Omental fat pad (tissue), 4 donors: ENCODE measurements around the gene ITGA6. TPM values are rescaled to one million over a fixed set of nuclear protein-coding genes. Genes with fewer than 3 reads are reported as not detected.

Experiments
- ATAC-seq: fragments of 150-250 bp; one replicate; pipeline ENCODE4 v1.9.1; 2016; ENCODE audit warnings: mild to moderate bottlenecking, moderate library complexity; ENCODE audit not compliant: low FRiP score
- DNase-seq: peaks from one replicate; pipeline ENCODE4 v3.0.0-alpha.2; 2019; ENCODE audit warnings: low spot score
- total RNA-seq, 4 donors: library from RNA; depleted of rRNA; stranded (reverse); fragments of >200 nt; gene quantifications; one replicate each; pipeline ENCODE4 v1.1.0, GENCODE V29; 2016
- TF ChIP-seq, protein P1 (sequence below), 3 donors: fragments of 450-650 bp; IDR thresholded peaks; one replicate each; pipeline ENCODE4 v1.5.1; 2016 to 2017; ENCODE audit warnings: antibody characterized with exemption in 3 of 3, mild to moderate bottlenecking in 3 of 3, moderate library complexity in 2 of 3

The ITGA6 gene
- total RNA-seq, 4 donors from 2014 or later = 42.3 to 254 (median 93.9) TPM

GRCh38 chr2:172404824-172405223 lies 22.6 kb upstream of the ITGA6 start:
- no peak for DNase-seq
- ATAC-seq = peak; percentile 86

DNA sequence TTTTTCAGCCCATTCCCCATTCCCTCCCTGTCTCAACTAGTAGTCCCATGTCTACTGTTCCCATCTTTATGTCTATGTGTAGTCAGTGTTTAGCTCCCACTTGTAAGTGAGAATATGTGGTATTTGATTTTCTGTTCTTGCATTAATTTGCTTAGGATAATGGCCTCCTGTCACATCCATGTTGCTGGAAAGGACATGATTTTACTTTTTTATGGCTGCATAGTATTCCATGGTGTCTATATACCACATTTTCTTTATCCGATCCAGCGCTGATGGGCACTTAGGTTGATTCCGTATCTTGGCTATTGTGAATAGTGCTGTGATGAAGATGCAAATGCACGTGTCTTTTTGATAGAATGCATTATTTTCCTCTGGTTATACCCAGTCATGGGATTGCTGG lies 21.7 kb upstream of the ITGA6 start:
- DNase-seq = no peak
- TF ChIP-seq, protein P1, sequence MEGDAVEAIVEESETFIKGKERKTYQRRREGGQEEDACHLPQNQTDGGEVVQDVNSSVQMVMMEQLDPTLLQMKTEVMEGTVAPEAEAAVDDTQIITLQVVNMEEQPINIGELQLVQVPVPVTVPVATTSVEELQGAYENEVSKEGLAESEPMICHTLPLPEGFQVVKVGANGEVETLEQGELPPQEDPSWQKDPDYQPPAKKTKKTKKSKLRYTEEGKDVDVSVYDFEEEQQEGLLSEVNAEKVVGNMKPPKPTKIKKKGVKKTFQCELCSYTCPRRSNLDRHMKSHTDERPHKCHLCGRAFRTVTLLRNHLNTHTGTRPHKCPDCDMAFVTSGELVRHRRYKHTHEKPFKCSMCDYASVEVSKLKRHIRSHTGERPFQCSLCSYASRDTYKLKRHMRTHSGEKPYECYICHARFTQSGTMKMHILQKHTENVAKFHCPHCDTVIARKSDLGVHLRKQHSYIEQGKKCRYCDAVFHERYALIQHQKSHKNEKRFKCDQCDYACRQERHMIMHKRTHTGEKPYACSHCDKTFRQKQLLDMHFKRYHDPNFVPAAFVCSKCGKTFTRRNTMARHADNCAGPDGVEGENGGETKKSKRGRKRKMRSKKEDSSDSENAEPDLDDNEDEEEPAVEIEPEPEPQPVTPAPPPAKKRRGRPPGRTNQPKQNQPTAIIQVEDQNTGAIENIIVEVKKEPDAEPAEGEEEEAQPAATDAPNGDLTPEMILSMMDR (IDR thresholded peaks at IDR 0.05) = no peak
- no peak for ATAC-seq

More at GRCh38 chr2:172404824-172405223, 22.6 kb upstream of the ITGA6 start:
- TF ChIP-seq, protein P1 (IDR thresholded peaks at IDR 0.05) = no peak

DNA sequence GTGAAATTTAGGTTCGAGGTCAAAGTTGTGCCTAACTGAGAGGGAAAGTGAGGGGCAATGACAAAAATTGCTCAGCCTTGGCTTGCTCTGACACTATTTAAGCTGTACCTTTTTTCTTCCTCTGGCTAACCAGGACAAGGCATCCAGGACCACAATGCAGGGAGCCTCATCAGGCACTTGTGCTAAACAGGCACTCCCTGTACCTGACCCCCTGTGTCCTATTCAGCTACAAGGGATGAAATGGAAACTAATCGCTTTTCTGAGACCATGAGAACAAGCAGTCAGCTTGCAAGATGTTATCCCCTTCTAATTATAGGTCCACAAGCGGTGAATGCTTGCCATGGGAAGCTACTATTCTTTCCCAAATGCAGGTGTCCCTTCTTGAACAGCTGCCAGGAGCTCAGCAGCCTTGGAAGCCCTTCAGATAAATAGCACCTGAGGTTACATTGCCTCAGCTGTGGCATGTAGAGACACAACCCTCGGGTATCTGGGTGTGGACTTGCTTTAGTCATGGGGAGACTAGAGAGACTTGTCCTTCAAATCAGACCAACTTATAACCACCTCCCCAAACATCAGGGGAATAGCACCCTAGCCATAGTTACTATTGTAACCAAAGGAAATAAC lies 19.1 kb upstream of the ITGA6 start:
- TF ChIP-seq, protein P1 (IDR thresholded peaks at IDR 0.05) = no peak
- DNase-seq (no peak), ATAC-seq (no peak)

DNA sequence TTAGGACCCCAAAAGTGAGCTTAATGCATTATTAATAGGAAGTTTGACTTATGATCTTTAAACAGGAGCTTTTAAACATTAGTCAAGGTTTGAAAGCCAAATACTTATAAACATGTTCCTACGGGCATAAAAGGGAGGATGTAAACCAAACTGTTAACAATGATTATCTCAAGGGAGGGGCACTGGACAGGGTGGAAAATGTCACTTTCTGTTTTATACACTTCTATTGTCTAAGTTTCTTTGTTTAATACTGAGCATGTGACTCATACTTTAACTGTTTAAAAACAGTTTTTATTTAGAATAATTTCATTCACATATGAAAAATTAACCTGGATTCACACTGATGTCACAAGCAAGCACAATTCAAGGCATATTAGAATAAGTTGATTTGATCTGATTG lies 18.3 kb upstream of the ITGA6 start:
- ATAC-seq (no peak), DNase-seq (no peak)
- TF ChIP-seq, protein P1 (IDR thresholded peaks at IDR 0.05) = no peak

DNA sequence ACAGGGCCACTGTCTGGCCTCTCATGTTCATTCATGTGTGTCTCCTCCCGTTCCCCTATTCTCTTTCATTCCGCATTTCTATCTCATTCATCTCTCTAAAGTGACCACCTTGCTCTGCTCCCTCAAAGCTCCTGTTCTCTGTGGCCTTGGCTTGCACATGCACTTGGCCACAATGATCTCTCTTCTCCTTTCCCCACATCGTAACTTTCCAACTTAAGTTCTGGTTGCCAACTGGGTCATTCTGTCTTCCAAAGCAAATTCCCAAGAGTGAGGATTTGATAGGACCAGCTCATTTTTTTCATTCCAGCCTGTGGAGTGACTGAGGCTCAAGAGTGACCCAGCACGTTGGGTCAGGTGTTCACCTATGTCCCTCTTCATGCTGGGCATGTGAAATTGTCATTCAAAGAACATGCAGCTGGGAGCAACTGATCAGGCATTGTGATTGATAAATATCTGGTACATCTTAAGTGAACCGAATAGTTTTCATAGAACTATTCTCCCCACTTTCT lies 14.3 kb upstream of the ITGA6 start:
- ATAC-seq = no peak
- no peak for DNase-seq
- TF ChIP-seq, protein P1 (IDR thresholded peaks at IDR 0.05) = no peak

DNA sequence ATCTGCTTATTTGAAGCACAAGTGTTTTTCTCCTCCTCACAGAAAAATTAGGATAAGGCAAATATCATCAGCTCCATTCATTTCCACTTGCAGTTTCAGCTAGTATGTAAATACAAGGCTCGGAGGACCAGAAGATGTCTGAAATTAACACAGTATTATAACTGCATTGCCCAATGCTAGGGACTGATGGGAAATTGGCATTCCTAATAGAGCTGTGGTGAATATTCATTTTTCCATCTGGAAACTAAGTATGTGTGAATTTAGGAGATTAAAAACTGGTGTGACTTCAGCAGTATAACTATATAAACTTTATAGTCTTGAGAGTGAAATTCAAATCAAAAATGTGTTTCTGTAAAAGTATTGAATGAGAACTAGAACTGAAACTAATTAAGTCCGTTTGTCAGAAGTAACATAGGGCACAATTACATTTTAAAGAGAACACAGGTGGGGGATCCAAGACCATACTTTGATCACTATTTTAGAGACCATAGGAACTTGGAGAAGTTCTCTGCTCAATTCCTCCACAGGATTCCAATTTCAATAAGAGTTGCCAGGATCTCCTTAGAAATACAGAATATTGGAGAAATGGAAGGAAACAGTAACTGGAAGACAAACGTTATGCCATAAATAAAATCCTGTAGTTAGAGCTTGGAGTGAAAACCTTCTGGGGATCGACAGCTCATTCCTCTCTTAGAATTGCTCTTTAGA lies 12.1 kb upstream of the ITGA6 start:
- ATAC-seq (no peak), DNase-seq (no peak)
- TF ChIP-seq, protein P1 (IDR thresholded peaks at IDR 0.05) = no peak

DNA sequence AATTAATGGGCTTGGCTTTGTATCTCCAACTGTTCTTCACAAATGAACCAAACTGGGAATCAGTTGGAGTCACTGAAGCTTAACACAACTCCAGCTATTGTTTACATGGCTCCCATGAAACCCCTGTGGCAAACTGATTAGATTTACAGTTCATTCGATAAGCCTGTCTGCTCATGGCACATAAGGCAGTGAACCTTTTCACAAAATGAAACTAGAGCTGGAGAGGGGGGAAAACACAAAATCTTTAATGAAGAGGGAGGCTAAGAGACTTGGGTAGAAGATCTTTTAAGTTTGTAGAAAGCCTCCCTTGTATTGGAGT lies 11.6 kb upstream of the ITGA6 start:
- DNase-seq (no peak), ATAC-seq (no peak)
- TF ChIP-seq, protein P1 (IDR thresholded peaks at IDR 0.05) = no peak
